ENCODE results near the gene XPO5.
"Not testable (repeated sequence)": the region's sequence is repeated elsewhere in the genome, so short reads cannot be mapped to it uniquely, and the experiment has no call there.

Gene XPO5

DNA sequence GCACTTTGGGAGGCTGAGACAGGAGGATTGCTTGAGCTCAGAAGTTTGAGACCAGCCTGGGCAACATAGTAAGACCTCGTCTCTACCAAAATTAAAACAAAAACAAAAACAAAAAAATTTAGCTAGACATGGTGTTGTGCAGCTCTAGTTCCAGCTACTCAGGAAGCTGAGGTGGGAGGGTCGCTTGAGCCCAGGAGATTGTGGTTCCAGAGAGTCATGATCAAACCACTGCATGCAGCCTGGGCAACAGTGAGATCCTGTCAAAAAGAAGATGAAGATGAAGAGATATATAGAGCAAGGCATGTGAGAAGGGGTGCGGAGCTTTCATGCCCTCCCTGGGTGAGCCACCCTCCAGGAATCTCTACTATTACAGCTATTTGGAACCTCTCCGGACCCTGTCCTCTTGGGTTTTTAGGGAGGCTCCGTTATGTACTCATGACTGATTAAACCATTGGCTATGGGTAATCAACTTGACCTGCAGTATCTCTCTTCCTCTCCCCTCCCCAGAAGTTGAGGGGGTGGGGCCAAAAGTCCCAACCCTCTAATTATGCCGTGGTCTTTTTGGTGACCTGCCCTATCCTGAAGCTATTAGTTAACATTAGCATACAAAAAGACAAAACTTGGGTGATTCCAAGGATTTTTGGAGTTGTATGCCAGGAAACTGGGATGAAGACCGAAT is 9.2 kb upstream of the XPO5 start:
- no peak for DNase-seq (ENCODE audit: low spot score)

DNA sequence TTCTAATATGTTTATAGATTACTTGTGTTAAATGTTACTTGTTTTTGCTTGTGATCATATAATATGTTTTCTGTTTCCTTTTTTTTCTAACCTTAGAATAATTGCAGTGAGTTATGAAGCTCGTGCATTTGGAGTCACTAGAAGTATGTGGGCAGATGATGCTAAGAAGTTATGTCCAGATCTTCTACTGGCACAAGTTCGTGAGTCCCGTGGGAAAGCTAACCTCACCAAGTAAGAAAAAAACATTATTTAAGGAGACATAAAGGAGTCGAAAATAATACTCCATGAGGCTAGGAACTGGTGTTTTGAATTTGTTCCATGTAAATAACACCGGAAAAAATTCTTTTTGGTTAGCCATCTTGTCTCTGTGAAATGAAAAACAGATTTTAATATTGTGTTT is 7.1 kb upstream of the XPO5 start:
- peak; percentile 14 for DNase-seq (ENCODE audit: low spot score)

- DNase-seq (ENCODE audit: low spot score), result no peak
These were observed 3.3 kb upstream of the XPO5 start for GRCh38 chr6:43579171-43579570.

DNA sequence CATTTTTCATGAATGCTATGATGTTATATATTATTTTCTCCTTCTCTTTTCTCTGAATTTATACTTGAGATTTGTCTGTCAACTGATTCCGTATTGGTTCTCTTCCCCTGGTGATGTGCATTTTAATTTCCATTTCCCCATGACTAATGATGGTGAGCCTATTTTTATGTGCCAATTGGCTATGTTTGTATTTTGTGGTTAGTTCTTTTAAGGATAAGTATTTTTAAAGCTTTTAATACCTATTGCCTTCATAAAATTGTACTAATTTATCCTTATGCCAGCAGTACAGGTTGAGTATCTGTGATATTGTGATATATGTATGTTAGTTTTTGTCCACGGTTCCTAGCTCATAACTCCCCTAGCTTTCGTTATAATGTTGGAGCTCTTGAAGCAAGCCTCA is 2.9 kb upstream of the XPO5 start:
- no peak for DNase-seq (ENCODE audit: low spot score)

DNA sequence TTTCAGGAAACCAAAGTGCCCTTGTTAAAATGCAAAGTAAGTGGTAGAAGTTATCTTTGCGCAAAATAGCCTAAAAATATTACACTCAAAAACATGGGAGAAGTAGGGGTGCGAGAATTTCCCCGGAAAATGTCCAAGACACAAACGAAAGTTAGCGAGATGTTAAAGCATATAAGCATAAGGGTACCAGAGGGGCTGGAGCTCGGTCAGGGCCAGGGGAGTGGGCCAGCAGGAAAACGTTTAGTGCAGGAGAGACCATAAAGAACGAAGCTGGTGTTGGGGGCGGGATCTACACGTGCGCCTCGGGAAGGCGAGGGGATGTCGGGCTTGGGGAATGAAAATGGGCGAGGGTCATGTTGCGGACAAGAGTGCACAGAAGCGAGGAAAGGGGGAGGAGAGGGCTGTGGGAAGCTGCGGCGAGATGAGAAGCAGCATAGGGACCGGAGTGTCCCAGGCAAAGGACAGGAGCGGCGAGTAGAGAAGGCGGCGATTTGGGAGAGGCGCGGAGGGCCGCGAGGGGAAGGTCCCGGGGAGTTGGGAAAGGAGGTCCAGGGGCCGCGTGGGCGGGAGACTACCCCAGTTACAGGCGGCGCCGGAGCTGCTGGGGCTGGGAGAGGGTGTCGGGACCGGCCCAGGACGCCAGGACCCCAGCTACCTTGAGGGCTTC is 600 bp downstream of the XPO5 start:
- peak; percentile 66 for DNase-seq (ENCODE audit: low spot score)

DNA sequence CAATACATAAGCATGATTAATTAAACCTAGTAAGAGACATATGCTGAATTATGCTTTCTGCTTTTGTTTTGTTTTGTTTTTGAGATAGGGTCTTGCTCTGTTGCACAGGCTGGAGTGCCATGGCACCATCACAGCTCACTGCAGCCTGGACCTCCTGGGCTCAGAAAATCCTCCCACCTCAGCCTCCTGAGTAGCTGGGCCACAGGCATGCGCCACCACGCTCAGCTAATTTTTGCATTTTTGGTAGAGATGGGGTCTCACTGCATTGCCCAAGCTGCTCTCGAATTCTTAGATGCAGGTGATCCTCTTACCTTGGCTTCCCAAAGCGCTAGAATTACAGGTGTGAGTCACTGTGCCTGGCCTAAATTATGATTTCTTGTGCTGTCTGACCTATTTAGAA is 3.8 kb downstream of the XPO5 start:
- no peak for DNase-seq (ENCODE audit: low spot score)

GRCh38 chr6:43570876-43571441 is 4.9 kb downstream of the XPO5 start:
- no peak for DNase-seq (ENCODE audit: low spot score)

DNA sequence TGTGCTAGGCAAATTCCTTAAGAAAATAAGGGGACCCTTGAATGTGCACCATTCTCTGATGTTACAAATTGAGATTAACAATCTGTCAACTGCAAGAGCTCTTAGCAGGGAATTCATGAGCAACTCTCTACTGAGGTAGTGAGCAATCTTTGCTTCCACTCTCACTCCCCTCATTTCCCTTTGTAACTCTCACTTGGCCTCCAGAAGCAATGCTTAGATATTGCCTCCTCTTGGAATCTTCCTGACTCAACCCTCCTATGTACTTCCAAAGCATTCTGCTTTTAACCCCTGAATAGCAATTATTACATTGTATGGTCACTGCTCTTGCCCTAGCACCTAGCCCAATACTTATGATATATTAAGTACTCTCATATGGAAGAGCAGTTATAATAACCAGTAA is 16.5 kb downstream of the XPO5 start:
- no peak for DNase-seq (ENCODE audit: low spot score)

- not testable (repeated sequence) for DNase-seq (ENCODE audit: low spot score)
These were observed 18.2 kb downstream of the XPO5 start for GRCh38 chr6:43557620-43558019.

DNA sequence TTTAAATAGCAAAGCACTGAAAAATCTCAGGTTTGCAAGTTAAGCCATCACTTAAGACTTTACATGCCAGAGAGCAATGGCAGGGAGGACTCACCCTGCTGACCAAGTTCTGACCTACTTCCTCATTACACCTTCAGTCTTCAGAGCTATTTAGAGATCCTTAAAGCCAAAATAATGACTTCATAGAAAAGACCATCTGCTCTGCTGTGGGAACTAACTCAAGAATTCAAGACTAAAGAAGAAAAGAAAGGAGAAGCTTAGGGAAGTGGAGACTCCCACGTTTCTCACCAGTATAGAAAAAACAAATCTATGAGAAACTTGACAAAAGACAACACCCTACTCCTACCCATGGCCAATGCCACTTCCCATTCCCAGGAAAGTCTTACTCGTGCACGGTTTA is 28.6 kb downstream of the XPO5 start:
- no peak for DNase-seq (ENCODE audit: low spot score)

- DNase-seq (ENCODE audit: low spot score), result no peak
These were observed 31.4 kb downstream of the XPO5 start for GRCh38 chr6:43544461-43544860.

- no peak for DNase-seq (ENCODE audit: low spot score)
These were observed 33.9 kb downstream of the XPO5 start for GRCh38 chr6:43541774-43542471.

DNA sequence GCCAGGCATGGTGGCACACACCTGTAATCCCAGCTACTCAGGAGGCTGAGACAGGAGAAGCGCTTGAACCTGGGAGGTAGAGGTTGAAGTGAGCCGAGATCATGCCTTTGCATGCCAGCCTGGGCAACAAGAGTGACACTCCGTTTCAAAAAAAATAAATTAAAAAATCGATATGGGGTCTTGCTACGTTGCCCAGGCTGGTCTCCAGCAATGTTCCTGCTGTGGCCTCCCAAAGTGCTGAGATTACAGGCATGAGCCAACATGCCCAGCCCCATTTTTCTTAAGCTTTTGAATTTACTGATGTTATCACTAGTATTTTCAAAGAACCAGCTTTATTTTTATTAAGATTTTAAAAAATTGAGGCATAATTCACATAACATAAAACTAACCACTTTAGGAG is 35.3 kb downstream of the XPO5 start:
- no peak for DNase-seq (ENCODE audit: low spot score)

DNA sequence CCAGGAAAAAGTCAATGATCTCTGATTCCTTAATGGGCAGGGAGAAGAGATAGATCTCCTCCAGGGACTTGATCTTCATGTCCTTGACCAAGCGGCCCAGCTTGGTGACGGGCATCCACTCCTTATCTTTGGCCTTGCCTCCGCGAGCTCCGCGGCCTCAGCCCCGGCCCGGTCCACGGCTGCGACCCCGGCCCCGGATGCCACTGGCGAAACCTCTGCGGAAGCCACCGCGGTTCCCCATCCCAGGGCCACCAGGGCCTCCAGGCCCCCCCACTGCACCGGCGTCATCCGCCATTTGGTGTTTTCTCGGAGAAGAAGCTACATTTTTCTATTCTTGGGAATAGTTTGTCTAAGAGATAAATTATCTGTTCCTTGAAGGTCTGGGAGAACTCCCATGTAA is 36.4 kb downstream of the XPO5 start:
- DNase-seq (ENCODE audit: low spot score), result not testable (repeated sequence)

- DNase-seq (ENCODE audit: low spot score), result not testable (repeated sequence)
These were observed 36.9 kb downstream of the XPO5 start for GRCh38 chr6:43538986-43539385.

GRCh38 chr6:43532201-43532600 is 43.6 kb downstream of the XPO5 start:
- DNase-seq (ENCODE audit: low spot score), result no peak

DNA sequence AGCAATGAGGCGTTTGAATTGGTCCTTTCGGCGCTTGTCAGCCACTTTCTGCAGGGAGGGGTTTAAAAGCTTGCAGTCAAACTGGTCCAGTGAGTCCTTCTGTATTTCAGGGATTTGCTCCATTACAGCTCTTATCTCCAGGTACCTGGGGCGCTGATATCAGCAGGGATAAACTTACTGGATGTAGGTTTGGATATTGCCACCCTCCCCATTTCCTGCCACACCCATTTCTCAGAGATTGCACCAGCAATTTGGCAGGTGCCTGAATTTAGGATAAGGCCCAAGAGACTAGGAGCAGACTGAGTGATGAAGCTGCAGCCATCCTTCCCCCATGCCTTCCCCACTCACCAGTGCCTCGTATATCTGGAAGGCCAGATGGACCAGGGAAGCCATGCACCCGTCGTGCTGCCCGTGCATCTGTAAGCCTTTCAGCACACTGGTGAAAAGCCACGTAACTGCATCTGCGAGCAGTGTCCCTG is 51.3 kb downstream of the XPO5 start:
- DNase-seq (ENCODE audit: low spot score), result no peak

DNA sequence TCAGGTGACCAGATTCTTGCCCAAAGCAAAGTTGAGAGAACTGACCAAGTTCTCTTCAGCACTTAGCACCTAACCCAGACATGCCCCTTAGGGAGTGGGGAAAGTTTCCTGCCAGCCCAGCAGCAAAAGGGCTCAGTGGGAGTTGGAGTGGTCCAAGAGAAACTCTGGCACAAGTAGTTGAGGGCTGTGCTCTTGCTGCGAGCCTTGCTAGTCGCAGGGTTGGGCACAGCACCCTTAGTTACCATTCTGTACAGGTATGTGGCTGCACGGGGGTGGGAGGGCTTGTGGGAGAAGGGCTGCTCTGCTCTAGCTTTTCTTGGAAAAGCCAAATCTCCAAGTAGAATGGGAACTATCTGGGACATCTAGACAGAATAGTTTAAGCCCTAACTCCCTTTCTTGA is 52.6 kb downstream of the XPO5 start:
- DNase-seq (ENCODE audit: low spot score), result no peak

GRCh38 chr6:43522547-43523261 is 53.1 kb downstream of the XPO5 start:
- DNase-seq (ENCODE audit: low spot score), result no peak

DNA sequence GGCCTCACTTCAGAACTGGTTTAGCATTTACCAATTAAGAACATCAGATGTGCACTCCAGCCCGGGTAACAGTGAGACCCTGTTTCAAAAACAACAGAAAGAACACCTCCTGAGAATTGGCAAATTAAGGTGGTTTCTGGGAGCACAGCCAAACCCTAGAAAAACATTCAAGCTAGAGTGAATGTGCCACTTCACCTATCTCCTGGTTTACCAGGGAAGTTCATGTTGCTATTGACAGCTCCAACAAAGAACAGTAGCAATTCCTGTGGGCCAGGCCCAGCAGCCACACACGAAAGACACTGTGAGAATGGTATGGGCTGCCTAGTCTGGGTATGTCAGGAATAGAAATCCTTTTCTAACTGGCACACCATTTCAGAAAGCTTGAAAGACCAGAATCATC is 54.0 kb downstream of the XPO5 start:
- DNase-seq (ENCODE audit: low spot score), result no peak

DNA sequence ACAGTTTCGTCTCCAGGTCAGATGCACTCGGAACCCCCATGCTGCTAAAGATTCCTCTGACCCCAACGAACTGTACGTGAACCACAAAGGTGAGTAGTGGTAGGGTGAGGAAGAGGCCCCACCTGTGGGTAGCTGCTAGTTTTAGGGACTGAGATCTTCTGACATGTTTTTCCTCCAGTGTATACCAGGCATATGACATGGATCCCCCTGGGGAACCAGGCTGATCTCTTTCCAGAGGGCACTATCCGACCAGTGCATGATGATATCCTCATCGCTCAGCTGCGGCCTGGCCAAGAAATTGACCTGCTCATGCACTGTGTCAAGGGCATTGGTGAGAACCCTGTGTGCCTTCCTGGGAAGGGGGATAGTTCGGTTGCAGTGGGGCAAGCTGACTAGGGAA is 55.7 kb downstream of the XPO5 start:
- DNase-seq (ENCODE audit: low spot score), result no peak
